Esophagus muscularis mucosa (tissue), 3 donors: ENCODE measurements around the gene SPOCK1.

Experiments used
- POLR2A ChIP-seq: fragments of 450-650 bp; IDR thresholded peaks from one replicate; pipeline ENCODE4 v1.6.1; 2017; ENCODE audit warnings: antibody characterized with exemption, moderate library complexity, mild to moderate bottlenecking, low read depth
- TF ChIP-seq, protein P1 (sequence below), 3 experiments: fragments of 200-600 bp in 2 of 3; fragments of 450-650 bp in 1 of 3; sonication (generic) in 2 of 3; IDR thresholded peaks; one replicate each; pipeline ENCODE4 v1.5.1; 2017 to 2019; ENCODE audit warnings: antibody characterized with exemption in 3 of 3, mild to moderate bottlenecking in 2 of 3, moderate library complexity in 1 of 3

DNA sequence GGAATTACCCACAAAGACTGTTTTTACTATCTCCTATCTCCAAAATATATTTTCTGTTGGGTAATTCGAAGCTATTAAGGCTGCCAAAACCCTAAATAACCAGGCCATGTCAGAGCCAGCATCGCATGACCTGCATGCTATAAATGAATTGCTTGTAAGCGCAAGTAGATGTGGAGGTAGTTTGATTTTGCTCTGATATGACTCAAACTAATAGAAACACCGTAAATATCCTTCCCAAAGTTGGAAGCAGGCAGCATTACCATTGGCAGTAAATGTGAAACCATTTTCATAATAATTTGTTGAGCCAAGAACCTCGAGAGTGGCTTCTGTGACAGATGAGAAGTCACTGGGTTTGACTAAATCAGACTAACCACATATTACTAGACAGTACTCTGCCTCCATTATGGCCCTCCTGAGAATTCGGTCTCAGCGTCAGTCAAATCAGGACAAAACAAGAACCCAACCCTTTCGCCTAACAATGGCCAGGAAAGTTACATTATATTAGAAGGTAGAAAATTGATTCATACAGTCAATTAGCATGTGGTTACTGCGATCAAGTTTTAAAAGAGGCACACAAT is 289.8 kb downstream of the SPOCK1 start:
- TF ChIP-seq, protein P1, sequence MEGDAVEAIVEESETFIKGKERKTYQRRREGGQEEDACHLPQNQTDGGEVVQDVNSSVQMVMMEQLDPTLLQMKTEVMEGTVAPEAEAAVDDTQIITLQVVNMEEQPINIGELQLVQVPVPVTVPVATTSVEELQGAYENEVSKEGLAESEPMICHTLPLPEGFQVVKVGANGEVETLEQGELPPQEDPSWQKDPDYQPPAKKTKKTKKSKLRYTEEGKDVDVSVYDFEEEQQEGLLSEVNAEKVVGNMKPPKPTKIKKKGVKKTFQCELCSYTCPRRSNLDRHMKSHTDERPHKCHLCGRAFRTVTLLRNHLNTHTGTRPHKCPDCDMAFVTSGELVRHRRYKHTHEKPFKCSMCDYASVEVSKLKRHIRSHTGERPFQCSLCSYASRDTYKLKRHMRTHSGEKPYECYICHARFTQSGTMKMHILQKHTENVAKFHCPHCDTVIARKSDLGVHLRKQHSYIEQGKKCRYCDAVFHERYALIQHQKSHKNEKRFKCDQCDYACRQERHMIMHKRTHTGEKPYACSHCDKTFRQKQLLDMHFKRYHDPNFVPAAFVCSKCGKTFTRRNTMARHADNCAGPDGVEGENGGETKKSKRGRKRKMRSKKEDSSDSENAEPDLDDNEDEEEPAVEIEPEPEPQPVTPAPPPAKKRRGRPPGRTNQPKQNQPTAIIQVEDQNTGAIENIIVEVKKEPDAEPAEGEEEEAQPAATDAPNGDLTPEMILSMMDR (IDR thresholded peaks at IDR 0.05): no peak
- TF ChIP-seq POLR2A: no peak
